Measurements from ENCODE around the gene FALEC.

FALEC gene

GRCh38 chr1:150548324-150548631, 32.7 kb downstream of the FALEC start:
- DNase-seq = no peak

GRCh38 chr1:150548632-150549495, 33.3 kb downstream of the FALEC start, which contains the start of gene ADAMTSL4:
TSS of gene ADAMTSL4 (plus strand) at chr1:150549408. CDS start at chr1:150552289, 2,881 bp downstream.
- peak; percentile 77 for DNase-seq

- no peak for DNase-seq
These were observed 34.1 kb downstream of the FALEC start for GRCh38 chr1:150549496-150550221.

- DNase-seq = no peak
These were observed 34.9 kb downstream of the FALEC start for GRCh38 chr1:150550222-150551050.

- DNase-seq = peak; percentile 51
These were observed 35.7 kb downstream of the FALEC start for GRCh38 chr1:150551051-150551783.

DNA sequence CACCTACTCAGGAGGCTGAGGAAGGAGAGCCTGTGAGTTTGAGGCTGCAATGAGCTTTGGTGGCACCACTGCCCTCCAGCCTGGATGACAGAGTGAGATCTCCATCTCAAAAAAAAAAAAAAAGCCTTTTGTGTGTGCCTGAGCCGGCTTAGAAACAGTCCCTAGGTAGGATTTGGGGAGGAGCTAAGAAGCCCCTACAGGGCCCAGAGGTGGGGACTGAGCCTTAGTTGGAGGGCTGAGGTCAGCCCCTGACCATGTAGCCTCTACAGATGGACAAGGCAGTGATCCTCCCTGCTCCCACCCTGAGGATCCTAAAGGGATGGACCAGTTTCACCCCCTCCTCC, 36.2 kb downstream of the FALEC start:
- DNase-seq = no peak

GRCh38 chr1:150552128-150552910, 36.8 kb downstream of the FALEC start:
- peak; percentile 94 for DNase-seq

DNA sequence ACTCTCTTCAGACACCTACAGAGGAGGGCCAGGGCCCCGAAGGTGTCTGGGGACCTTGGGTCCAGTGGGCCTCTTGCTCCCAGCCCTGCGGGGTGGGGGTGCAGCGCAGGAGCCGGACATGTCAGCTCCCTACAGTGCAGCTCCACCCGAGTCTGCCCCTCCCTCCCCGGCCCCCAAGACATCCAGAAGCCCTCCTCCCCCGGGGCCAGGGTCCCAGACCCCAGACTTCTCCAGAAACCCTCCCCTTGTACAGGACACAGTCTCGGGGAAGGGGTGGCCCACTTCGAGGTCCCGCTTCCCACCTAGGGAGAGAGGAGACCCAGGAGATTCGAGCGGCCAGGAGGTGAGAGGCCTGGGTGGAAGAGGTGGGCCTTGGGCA, 37.3 kb downstream of the FALEC start:
- DNase-seq = no peak

- DNase-seq = no peak
These were observed 38.0 kb downstream of the FALEC start for GRCh38 chr1:150553392-150554085.

DNA sequence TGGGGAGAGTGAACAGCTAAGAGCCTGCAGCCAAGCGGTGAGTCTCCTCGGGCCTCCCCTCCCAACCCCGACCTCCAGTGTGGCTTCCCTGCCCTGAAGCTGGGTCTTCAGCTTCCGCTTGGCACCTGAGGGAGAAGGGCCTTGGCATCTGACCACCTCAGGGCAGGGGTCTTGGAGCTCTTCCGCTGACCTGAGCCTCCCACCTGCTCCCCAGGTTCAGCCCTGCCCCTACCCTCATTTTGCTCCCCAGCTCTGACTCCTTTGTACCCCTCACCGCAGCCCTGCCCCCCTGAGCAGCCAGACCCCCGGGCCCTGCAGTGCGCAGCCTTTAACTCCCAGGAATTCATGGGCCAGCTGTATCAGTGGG, 38.5 kb downstream of the FALEC start:
- no peak for DNase-seq

DNA sequence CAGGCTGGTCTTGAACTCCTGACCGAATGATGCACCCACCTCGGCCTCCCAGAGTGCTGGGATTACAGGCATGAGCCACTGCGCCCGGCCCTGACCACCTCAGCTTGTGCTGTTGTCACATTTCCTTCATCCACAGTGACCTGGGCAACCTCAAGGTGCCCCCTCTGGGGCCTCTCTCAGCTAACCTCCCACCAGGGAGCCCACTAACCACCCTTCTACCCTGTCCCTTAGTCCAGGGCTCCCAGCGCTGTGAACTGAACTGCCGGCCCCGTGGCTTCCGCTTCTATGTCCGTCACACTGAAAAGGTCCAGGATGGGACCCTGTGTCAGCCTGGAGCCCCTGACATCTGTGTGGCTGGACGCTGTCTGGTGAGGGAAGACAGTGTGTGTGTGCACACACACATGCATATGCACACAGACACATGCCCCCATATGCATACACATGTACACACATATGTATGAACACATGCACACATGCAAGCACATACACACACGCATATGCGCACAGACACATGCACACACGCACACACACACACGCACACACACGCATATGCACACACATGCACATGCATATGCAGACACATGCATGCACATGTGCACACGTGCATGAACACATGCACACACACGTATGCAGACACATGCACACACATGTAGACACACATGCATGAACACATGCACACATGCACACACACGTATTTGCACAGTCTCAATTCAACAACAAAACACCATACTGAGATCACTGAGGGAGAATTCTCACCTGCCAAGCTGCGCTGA, 39.8 kb downstream of the FALEC start:
- DNase-seq = no peak

GRCh38 chr1:150555971-150556865, 40.7 kb downstream of the FALEC start:
- DNase-seq = no peak

GRCh38 chr1:150557065-150557600, 41.6 kb downstream of the FALEC start:
- no peak for DNase-seq

DNA sequence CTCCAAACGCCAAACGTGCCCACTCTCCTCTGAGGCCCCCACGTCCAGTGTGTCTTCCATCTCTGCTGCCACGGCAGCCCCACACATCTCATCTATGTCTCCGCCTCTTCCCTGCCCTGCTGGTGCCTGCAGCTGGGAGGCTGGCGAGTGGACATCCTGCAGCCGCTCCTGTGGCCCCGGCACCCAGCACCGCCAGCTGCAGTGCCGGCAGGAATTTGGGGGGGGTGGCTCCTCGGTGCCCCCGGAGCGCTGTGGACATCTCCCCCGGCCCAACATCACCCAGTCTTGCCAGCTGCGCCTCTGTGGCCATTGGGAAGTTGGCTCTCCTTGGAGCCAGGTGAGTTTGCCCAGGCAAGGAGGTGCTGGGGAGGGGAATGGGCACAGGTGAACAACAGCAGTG, 42.3 kb downstream of the FALEC start:
- no peak for DNase-seq

DNA sequence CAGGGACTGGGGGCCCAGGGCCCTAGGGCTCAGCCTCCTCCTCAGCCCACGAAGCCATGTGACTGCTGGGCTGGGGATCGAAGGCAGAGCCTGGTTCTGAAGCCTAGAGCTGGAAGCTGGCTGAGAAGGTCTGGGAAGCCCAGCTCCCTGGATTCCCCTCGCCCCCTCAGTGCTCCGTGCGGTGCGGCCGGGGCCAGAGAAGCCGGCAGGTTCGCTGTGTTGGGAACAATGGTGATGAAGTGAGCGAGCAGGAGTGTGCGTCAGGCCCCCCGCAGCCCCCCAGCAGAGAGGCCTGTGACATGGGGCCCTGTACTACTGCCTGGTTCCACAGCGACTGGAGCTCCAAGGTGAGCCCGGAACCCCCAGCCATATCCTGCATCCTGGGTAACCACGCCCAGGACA, 42.8 kb downstream of the FALEC start:
- no peak for DNase-seq

- peak; percentile 60 for DNase-seq
These were observed 43.5 kb downstream of the FALEC start for GRCh38 chr1:150558761-150559655.

GRCh38 chr1:150559656-150560010, 44.1 kb downstream of the FALEC start:
- DNase-seq = no peak

- peak; percentile 62 for DNase-seq
These were observed 44.5 kb downstream of the FALEC start for GRCh38 chr1:150560011-150560438.
